Muscle layer of colon (tissue), 2 donors: Measurements from ENCODE around the gene MAP9.
"Not testable (repeated sequence)": the region's sequence is repeated elsewhere in the genome, so short reads cannot be mapped to it uniquely, and the experiment has no call there.

ENCODE experiments used
- H3K27ac ChIP-seq: one replicate; pipeline ENCODE4 v1.7.0; 2013; ENCODE audit warnings: low read depth, mild to moderate bottlenecking, low read length, moderate library complexity
- H3K27me3 ChIP-seq, 2 donors: one replicate each; pipeline ENCODE4 v1.7.0; 2013; ENCODE audit warnings: low read length in 2 of 2, mild to moderate bottlenecking in 2 of 2; ENCODE audit not compliant: insufficient read depth in 2 of 2, control insufficient read depth in 1 of 2
- H3K36me3 ChIP-seq: one replicate; pipeline ENCODE4 v1.7.0; 2013; ENCODE audit warnings: mild to moderate bottlenecking, low read length; ENCODE audit not compliant: insufficient read depth
- H3K4me1 ChIP-seq: one replicate; pipeline ENCODE4 v1.7.0; 2013; ENCODE audit warnings: mild to moderate bottlenecking, low read length; ENCODE audit not compliant: insufficient read depth
- H3K4me3 ChIP-seq, 2 donors: one replicate each; pipeline ENCODE4 v1.7.0; 2013; ENCODE audit warnings: low read length in 2 of 2, low read depth in 1 of 2, mild to moderate bottlenecking in 1 of 2, moderate library complexity in 1 of 2
- H3K9ac ChIP-seq: one replicate; pipeline ENCODE4 v1.7.0; 2013; ENCODE audit warnings: low read length
- H3K9me3 ChIP-seq: one replicate; pipeline ENCODE4 v1.7.0; 2013; ENCODE audit warnings: mild to moderate bottlenecking, low read length
- donor health status: abdominal sarcoma.
- donor health status: Adenocarcinoma of cecum.

MAP9 gene

DNA sequence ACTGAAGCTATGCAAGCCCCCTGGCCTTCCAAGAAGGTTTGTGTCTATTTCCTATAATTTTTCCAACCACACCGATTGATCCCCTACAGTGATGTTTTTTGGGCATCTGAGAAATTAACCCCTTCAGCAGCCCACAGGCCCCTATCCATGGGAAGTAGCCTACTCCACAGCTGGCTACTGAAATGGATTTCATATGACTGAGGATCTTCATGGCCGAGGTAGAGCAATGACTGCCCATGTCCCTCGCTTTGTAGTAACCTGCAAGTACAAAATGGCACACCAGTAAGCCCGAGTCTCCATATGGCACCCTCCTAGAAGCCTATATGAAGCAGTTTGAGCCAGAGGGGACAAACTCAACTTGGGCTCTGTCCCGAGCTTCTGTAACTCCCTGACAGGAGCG, 36.8 kb downstream of the MAP9 start:
- no peaks in the 10 kb centered on the region for H3K36me3 ChIP-seq
- no peak overlapping the region for H3K4me3 ChIP-seq
- H3K4me1 ChIP-seq: no peaks in the 10 kb centered on the region
- no peaks in the 10 kb centered on the region for H3K9me3 ChIP-seq
- H3K27me3 ChIP-seq: no peaks in the 10 kb centered on the region
- no peak overlapping the region for H3K27ac ChIP-seq
- no peak overlapping the region for H3K9ac ChIP-seq

DNA sequence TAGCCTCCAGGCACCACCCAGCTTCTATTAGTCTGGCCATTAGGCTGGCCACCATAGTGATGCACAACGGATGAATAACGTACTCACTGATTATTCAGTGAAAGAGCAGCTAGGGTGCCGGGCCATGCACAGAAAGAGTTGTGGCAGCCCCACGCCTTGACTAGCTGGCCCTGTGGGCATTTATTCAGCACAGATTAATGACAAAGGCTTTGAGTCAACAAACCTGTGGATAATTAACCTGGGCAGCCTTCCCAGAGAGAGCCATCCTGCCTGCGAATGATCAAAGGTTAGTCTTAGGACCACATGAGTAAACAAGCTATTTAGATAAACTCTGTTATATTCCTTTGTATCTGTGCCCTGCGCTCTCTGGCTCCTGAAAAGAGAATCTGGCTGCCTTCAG, 37.2 kb downstream of the MAP9 start:
- no peaks in the 10 kb centered on the region for H3K9me3 ChIP-seq
- H3K27me3 ChIP-seq: no peaks in the 10 kb centered on the region
- H3K9ac ChIP-seq: no peak overlapping the region
- H3K36me3 ChIP-seq: no peaks in the 10 kb centered on the region
- H3K27ac ChIP-seq: no peak overlapping the region
- H3K4me3 ChIP-seq: no peak overlapping the region
- H3K4me1 ChIP-seq: no peaks in the 10 kb centered on the region

DNA sequence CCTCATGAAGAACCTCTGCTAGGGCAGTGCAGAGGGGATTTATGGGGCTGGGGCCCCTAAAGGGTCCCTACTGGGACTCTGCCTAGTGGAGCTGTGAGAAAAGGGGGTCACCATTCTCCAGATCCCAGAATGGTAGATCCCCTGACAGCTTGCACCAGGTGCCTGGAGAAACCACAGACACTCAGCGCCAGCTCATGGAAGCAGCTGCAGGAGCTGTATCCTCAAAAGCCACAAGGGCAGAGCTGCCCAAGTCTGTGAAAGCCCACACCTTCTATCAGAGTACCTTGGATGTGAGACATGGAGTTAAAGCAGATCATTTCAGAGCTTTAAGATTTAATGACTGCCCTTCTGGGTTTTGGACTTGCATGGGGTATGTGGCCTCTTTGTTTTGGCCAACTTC, 38.6 kb downstream of the MAP9 start:
- Histone ChIP-seq H3K27ac (no peak overlapping the region), H3K4me1 (no peaks in the 10 kb centered on the region), H3K9me3 (no peaks in the 10 kb centered on the region), H3K36me3 (no peaks in the 10 kb centered on the region), H3K9ac (no peak overlapping the region), H3K27me3 (no peaks in the 10 kb centered on the region), H3K4me3 (no peak overlapping the region)

DNA sequence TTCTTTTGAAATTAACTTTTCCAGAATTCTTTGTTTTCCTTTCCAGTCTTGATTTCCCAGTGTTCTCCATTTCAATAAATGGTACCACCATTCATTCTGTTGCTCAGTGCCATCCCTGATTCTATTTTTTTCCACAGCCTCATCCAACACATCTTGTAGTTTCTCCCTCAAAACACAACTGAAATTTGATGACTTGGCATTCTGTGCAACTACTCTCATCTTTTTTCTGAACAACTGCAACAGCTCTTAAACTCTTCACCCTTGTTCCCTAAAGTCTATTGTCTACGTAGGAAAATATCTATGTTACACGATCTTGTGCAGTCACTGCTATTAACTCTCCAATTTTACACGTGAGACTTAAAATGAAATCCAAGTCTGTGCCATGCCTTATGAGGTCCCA, 40.5 kb downstream of the MAP9 start:
- Histone ChIP-seq H3K4me3 (no peak overlapping the region), H3K9ac (no peak overlapping the region), H3K27ac (no peak overlapping the region), H3K27me3 (no peaks in the 10 kb centered on the region), H3K4me1 (no peaks in the 10 kb centered on the region), H3K9me3 (no peaks in the 10 kb centered on the region), H3K36me3 (no peaks in the 10 kb centered on the region)

DNA sequence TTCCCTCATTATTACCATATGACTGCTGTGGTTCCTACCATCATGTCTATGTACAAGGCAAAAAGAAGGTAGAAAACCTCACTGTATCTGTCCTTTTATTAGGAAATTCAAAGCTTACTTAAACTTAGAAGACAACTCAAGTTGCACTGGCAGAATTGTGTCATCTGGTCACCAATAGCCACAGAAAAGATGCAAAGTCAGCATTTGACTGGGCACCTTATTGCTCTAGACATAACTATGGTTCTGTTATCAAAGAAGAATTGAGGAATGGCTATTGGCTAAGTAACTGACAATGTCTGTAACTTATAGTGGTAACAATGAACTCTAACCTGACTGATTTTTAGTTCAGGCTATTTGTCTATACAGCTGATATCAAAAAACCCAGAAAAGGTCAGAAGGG, 45.3 kb downstream of the MAP9 start:
- Histone ChIP-seq H3K27me3 (no peaks in the 10 kb centered on the region), H3K4me1 (no peaks in the 10 kb centered on the region), H3K27ac (no peak overlapping the region), H3K9ac (no peak overlapping the region), H3K4me3 (no peak overlapping the region), H3K9me3 (no peaks in the 10 kb centered on the region), H3K36me3 (no peaks in the 10 kb centered on the region)

DNA sequence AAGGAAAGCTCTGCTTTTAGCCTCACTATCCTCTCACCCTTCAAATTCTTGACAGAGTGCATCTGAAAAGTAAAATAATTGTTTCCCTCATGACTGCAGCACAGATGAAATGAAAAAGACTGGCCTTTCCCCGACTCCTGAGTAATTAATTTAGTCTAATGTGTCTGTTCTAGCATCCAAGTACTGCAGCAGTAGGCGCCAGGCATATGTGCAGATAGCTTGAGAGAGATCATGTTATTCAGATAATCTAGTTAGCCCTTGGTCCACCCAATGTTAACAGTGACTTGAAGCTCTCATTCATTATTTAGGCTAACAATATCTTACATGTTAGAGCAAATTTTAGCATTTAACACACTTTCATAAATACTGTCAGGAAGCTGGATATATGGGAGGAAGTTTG, 54.0 kb downstream of the MAP9 start:
- Histone ChIP-seq H3K9me3 (no peaks in the 10 kb centered on the region), H3K27ac (no peak overlapping the region), H3K36me3 (no peaks in the 10 kb centered on the region), H3K4me3 (no peak overlapping the region), H3K4me1 (no peaks in the 10 kb centered on the region), H3K27me3 (no peaks in the 10 kb centered on the region), H3K9ac (no peak overlapping the region)

DNA sequence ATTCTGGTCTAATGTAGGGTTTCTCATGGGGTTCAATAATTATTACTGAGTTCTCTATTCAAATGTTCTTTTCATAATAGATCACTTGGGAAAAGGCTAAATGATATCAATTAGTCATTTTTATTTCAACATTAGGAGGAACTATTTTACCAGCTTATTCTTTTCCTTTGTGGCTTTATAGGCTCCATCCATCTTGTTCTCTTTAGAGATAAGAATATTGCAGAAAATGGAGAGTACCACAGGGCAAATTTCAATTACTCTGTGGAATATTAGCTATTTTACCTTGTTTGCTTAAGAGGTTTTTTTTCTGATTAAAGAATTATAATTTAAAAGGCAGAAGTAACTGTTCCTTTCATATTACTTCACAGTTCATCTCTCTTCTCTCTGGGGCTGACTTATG, 55.8 kb downstream of the MAP9 start:
- Histone ChIP-seq H3K27me3 (no peaks in the 10 kb centered on the region), H3K4me3 (no peak overlapping the region), H3K4me1 (no peaks in the 10 kb centered on the region), H3K9ac (no peak overlapping the region), H3K9me3 (no peaks in the 10 kb centered on the region), H3K36me3 (no peaks in the 10 kb centered on the region), H3K27ac (no peak overlapping the region)

DNA sequence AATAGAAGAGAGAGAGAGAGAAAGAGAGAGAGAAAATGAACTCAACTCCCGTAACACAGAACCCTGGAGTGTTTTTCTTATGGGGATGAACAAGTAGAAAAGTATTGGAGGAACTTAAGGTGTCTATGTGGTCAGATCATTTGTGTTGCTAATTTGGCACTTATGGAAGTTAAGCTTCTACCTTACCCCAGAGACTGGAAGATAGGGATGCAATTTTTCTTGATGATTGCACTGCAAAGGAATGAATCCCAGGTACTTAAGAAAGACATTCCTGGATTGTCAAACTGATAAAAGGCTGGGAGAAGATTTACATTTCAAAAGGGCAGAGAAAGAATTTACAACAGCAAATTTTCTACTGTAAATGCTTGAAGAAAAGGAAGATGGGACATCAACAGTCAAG, 57.2 kb downstream of the MAP9 start:
- no peaks in the 10 kb centered on the region for H3K27me3 ChIP-seq
- no peaks in the 10 kb centered on the region for H3K4me1 ChIP-seq
- no peak overlapping the region for H3K9ac ChIP-seq
- H3K9me3 ChIP-seq: no peaks in the 10 kb centered on the region
- no peaks in the 10 kb centered on the region for H3K36me3 ChIP-seq
- no peak overlapping the region for H3K27ac ChIP-seq
- H3K4me3 ChIP-seq: no peak overlapping the region

DNA sequence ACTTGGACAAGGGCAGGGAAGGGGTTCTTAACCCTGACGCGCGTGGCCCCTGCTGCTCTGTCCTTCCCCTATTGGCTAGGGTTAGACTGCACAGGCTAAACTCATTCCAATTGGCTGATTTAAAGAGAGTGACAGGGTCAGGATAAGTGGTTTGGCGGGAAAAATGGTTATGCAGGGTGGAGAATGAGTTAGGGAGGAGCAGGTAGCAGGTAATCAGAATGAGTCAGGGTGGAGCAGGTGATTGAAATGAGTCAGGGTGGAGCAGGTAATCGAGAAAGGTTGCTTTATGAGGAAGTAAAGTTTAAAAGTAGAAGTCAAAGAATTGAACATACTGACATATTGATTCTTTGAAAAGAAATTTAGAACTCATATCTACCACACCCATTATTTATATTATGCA, 64.7 kb downstream of the MAP9 start:
- not testable (repeated sequence) for H3K9me3 ChIP-seq, H3K27ac ChIP-seq, H3K36me3 ChIP-seq, H3K4me1 ChIP-seq, H3K27me3 ChIP-seq, H3K9ac ChIP-seq, H3K4me3 ChIP-seq

DNA sequence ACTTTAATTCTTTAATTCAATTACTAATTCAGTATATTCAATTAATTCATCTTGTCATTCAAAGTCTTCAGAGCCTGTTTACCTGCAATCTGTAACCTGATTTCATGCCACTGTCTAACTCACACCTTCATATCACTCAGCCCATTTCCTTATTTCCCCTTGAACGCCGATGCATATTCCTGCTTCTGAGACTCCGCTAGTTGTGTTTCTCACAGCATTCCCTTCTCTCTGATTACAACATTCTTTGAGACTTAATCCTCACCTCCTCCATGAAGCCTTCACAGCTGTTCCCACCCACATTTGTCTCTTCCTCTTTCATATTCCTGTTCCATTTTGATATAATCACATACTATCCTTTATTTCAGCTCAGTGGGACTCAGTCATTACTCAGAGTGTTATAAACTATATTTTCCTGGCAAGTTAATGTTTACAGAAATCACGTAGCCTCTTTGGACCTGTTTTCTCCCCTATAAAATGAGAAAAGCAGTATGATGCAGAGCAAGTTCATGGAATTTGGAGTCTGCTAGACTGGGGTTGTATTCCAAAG, 69.0 kb downstream of the MAP9 start:
- no peak overlapping the region for H3K9ac ChIP-seq
- no peak overlapping the region for H3K27ac ChIP-seq
- no peaks in the 10 kb centered on the region for H3K9me3 ChIP-seq
- H3K4me3 ChIP-seq: no peak overlapping the region
- no peaks in the 10 kb centered on the region for H3K36me3 ChIP-seq
- H3K4me1 ChIP-seq: no peaks in the 10 kb centered on the region
- H3K27me3 ChIP-seq: no peaks in the 10 kb centered on the region

DNA sequence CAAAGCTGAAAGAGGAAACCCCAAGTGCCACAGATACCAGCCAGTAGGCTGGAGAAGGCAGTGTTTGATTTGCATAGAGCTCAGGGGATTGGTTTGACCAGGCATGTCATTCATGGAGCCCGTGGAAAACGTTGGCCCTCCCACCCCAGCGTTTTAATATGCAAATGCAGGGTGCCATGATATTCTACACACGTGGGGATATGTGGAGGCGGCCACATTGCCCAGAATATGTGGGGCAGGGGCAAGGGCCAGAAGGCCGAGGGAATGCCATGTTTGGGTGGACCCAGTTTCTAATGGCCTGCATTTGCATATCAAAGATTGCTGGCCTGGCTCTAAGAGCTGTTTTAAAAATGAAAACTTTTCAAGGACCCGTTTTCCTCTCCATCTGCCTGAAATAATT, 71.1 kb downstream of the MAP9 start:
- no peaks in the 10 kb centered on the region for H3K4me1 ChIP-seq
- H3K27ac ChIP-seq: no peak overlapping the region
- H3K27me3 ChIP-seq: no peaks in the 10 kb centered on the region

DNA sequence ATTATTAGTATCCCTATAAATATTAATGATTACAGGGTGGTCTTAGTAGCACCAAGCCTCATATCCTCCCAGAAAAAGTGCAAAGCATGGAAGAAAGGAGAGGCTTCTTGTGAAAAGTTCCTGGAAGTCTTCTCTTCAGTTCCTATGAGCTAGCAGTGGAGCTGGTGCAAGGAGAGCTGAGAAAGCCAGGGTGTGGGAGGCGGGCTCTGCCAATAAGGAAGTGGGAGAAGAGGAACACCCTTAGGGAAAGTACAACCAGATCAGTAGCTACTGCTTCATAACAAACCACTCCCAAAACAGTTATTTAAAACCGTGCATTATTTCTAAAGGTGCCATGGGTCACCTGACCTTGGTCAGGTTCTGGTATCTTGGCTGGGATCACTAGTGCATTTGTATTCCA, 72.4 kb downstream of the MAP9 start:
- Histone ChIP-seq H3K4me1 (no peaks in the 10 kb centered on the region), H3K27ac (no peak overlapping the region), H3K9me3 (no peaks in the 10 kb centered on the region), H3K27me3 (no peaks in the 10 kb centered on the region), H3K4me3 (no peak overlapping the region), H3K36me3 (no peaks in the 10 kb centered on the region), H3K9ac (no peak overlapping the region)

More for the DNA sequence above, 71.1 kb downstream of the MAP9 start:
- H3K4me3 ChIP-seq: no peak overlapping the region
- H3K9ac ChIP-seq: no peak overlapping the region
- no peaks in the 10 kb centered on the region for H3K36me3 ChIP-seq
- no peaks in the 10 kb centered on the region for H3K9me3 ChIP-seq
